ENCODE data around the gene MTMR10.

Gene MTMR10

GRCh38 chr15:30991255-30992235 lies at the start of gene MTMR10:
MTMR10 (minus strand) TSS chr15:30991628; CDS start chr15:30991506, 122 bp downstream.
- no peak for DNase-seq

- no peak for DNase-seq
Observed at GRCh38 chr15:31040611-31041010, 49.2 kb upstream of the MTMR10 start.

GRCh38 chr15:31039961-31040360 lies 48.5 kb upstream of the MTMR10 start:
- no peak for DNase-seq

- no peak for DNase-seq
Observed at GRCh38 chr15:31037731-31038477, 46.5 kb upstream of the MTMR10 start.

- no peak for DNase-seq
Observed at GRCh38 chr15:31036783-31037182, 45.4 kb upstream of the MTMR10 start.

- no peak for DNase-seq
Observed at GRCh38 chr15:31035610-31036009, 44.2 kb upstream of the MTMR10 start.

- DNase-seq: no peak
Observed at GRCh38 chr15:31034152-31034551, 42.7 kb upstream of the MTMR10 start.

GRCh38 chr15:31032961-31033371 lies 41.5 kb upstream of the MTMR10 start:
- DNase-seq: no peak

- no peak for DNase-seq
Observed at GRCh38 chr15:31031471-31032067, 40.1 kb upstream of the MTMR10 start.

- no peak for DNase-seq
Observed at GRCh38 chr15:31027910-31028578, 36.6 kb upstream of the MTMR10 start.

- no peak for DNase-seq
Observed at GRCh38 chr15:31025996-31026395, 34.6 kb upstream of the MTMR10 start.

GRCh38 chr15:31024979-31025378 lies 33.6 kb upstream of the MTMR10 start:
- no peak for DNase-seq

- no peak for DNase-seq
Observed at GRCh38 chr15:31024330-31024729, 32.9 kb upstream of the MTMR10 start.

GRCh38 chr15:31023841-31024240 lies 32.4 kb upstream of the MTMR10 start:
- no peak for DNase-seq

GRCh38 chr15:31021067-31021665 lies 29.7 kb upstream of the MTMR10 start:
- DNase-seq: no peak

- no peak for DNase-seq
Observed at GRCh38 chr15:31020542-31020941, 29.1 kb upstream of the MTMR10 start.

- DNase-seq: no peak
Observed at GRCh38 chr15:31019986-31020385, 28.6 kb upstream of the MTMR10 start.

GRCh38 chr15:31017311-31017710 lies 25.9 kb upstream of the MTMR10 start:
- no peak for DNase-seq

- no peak for DNase-seq
Observed at GRCh38 chr15:31016446-31016915, 25.1 kb upstream of the MTMR10 start.

- DNase-seq: no peak
Observed at GRCh38 chr15:31014608-31014925, 23.1 kb upstream of the MTMR10 start.

- no peak for DNase-seq
Observed at GRCh38 chr15:31013863-31014607, 22.6 kb upstream of the MTMR10 start.

GRCh38 chr15:31012455-31012854 lies 21.0 kb upstream of the MTMR10 start:
- no peak for DNase-seq
